ENCODE measurements around the gene PLEKHG1. TPM values are rescaled to one million over a fixed set of nuclear protein-coding genes. Genes with fewer than 3 reads are reported as not detected.

The PLEKHG1 gene
- total RNA-seq, 4 donors from 2014 or later: 35.0 to 60.8 (median 43.8) TPM

- 91% methylated on average over 2 of the region's 2 CpGs for WGBS
- H3K36me3 ChIP-seq: no peaks in the 10 kb centered on the region
- H3K9me3 ChIP-seq: no peaks in the 10 kb centered on the region
- no peak for DNase-seq (ENCODE audit: low spot score in 2 of 2)
- no peak overlapping the region for H3K4me3 ChIP-seq
- peaks cover 3% of the 10 kb centered on the region for H3K27me3 ChIP-seq
- no peaks in the 10 kb centered on the region for H3K4me1 ChIP-seq
- H3K27ac ChIP-seq: no peak overlapping the region
- TF ChIP-seq POLR2A (IDR thresholded peaks at IDR 0.05): no peak
- TF ChIP-seq POLR2AphosphoS5 (IDR thresholded peaks at IDR 0.05): no peak
- no peak for TF ChIP-seq CTCF (IDR thresholded peaks at IDR 0.05)
- TF ChIP-seq EP300 (IDR thresholded peaks at IDR 0.05): no peak
Measured at GRCh38 chr6:150580489-150580888, 19.2 kb upstream of the PLEKHG1 start.

- no peak for TF ChIP-seq POLR2A (IDR thresholded peaks at IDR 0.05)
- no peak for TF ChIP-seq POLR2AphosphoS5 (IDR thresholded peaks at IDR 0.05)
- no peak for TF ChIP-seq CTCF (IDR thresholded peaks at IDR 0.05)
- no peak for TF ChIP-seq EP300 (IDR thresholded peaks at IDR 0.05)
- Histone ChIP-seq H3K27me3 (no peaks in the 10 kb centered on the region), H3K9me3 (no peaks in the 10 kb centered on the region), H3K4me3 (no peak overlapping the region), H3K36me3 (no peaks in the 10 kb centered on the region), H3K4me1 (no peaks in the 10 kb centered on the region), H3K27ac (no peak overlapping the region)
- 88% methylated on average over 5 of the region's 5 CpGs for WGBS
- DNase-seq (ENCODE audit: low spot score in 2 of 2): no peak
Measured at GRCh38 chr6:150584065-150584464, 15.6 kb upstream of the PLEKHG1 start.

- Histone ChIP-seq H3K36me3 (no peaks in the 10 kb centered on the region), H3K27me3 (no peaks in the 10 kb centered on the region), H3K27ac (no peak overlapping the region), H3K9me3 (no peaks in the 10 kb centered on the region), H3K4me1 (no peaks in the 10 kb centered on the region), H3K4me3 (no peak overlapping the region)
- WGBS: 94% methylated on average over 1 of the region's 1 CpG
- TF ChIP-seq EP300 (IDR thresholded peaks at IDR 0.05) (no peak), CTCF (IDR thresholded peaks at IDR 0.05) (no peak), POLR2A (IDR thresholded peaks at IDR 0.05) (no peak), POLR2AphosphoS5 (IDR thresholded peaks at IDR 0.05) (no peak)
- no peak for DNase-seq (ENCODE audit: low spot score in 2 of 2)
Measured at GRCh38 chr6:150584596-150584995, 15.1 kb upstream of the PLEKHG1 start.

GRCh38 chr6:150586850-150587359 lies 12.8 kb upstream of the PLEKHG1 start:
- Histone ChIP-seq H3K4me3 (no peak overlapping the region), H3K4me1 (no peaks in the 10 kb centered on the region), H3K27ac (no peak overlapping the region), H3K27me3 (no peaks in the 10 kb centered on the region), H3K9me3 (no peaks in the 10 kb centered on the region), H3K36me3 (no peaks in the 10 kb centered on the region)
- TF ChIP-seq POLR2AphosphoS5 (IDR thresholded peaks at IDR 0.05) (no peak), EP300 (IDR thresholded peaks at IDR 0.05) (no peak), POLR2A (IDR thresholded peaks at IDR 0.05) (no peak), CTCF (IDR thresholded peaks at IDR 0.05) (no peak)
- DNase-seq (ENCODE audit: low spot score in 2 of 2): no peak
- 66% methylated on average over 12 of the region's 12 CpGs for WGBS

GRCh38 chr6:150587637-150588036 lies 12.0 kb upstream of the PLEKHG1 start:
- H3K4me1 ChIP-seq: peaks cover 4% of the 10 kb centered on the region
- DNase-seq (ENCODE audit: low spot score in 2 of 2): no peak
- no peaks in the 10 kb centered on the region for H3K27me3 ChIP-seq
- no peaks in the 10 kb centered on the region for H3K36me3 ChIP-seq
- H3K4me3 ChIP-seq: no peak overlapping the region
- TF ChIP-seq CTCF (IDR thresholded peaks at IDR 0.05) (no peak), POLR2AphosphoS5 (IDR thresholded peaks at IDR 0.05) (no peak), POLR2A (IDR thresholded peaks at IDR 0.05) (no peak)
- 74% methylated on average over 4 of the region's 4 CpGs for WGBS
- no peaks in the 10 kb centered on the region for H3K9me3 ChIP-seq
- H3K27ac ChIP-seq: no peak overlapping the region
